ENCODE measurements around the gene RFX2. TPM values are rescaled to one million over a fixed set of nuclear protein-coding genes. Genes with fewer than 3 reads are reported as not detected.

Gene RFX2
- total RNA-seq, 1 donor from 2014 or later, result 6.2 TPM

DNA sequence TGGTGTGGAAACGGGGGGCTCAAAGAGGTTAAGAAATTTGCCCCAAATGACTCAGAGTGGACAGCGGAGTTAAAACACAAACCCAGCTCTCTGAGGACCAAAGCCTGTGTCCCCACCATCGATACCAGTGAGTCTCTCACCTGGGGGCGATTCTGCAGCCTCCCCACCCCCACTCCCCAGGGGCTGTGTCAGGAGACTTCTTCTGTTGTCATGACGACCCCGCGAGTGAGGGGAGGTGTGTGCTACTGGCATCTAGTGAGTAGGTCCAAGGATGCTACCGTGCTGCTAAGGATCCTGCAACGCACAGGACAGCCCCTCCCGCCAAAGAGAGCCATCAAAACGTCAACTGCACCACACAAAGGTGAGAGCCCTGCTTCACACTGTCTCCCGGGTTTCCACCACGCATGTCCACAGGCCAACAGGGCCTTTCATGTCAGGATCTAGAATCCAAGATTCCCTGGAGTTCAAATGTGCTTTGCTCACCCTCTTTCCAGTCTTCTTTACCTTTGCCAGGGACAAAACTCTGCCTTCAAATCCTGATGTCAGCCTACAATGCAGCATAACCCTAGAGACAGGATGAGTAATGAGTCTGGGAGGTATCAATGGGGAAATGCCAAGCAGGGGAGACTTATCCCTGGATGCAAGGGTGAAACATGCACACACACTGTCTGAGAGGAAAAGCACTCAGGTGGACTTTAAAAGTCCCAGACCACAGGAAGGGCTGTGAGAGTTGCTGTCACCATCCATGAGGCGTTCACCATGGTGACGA, 136.2 kb downstream of the RFX2 start:
- H3K36me3 Mint-ChIP-seq, result peaks cover 13% of the 10 kb centered on the region
- Histone ChIP-seq H3K4me3 (no peak overlapping the region), H4K20me1 (ENCODE audit: low read depth) (peaks cover 82% of the 10 kb centered on the region), H3K4me2 (no peak overlapping the region), H3K4me1 (peaks cover 5% of the 10 kb centered on the region), H3F3A (ENCODE audit: low read depth) (peaks cover 17% of the 10 kb centered on the region), H3K36me3 (no peaks in the 10 kb centered on the region), H3K9me3 (ENCODE audit: low read depth) (no peaks in the 10 kb centered on the region), H3K9ac (peak overlapping the region; percentile 49), H2AFZ (replicated peaks) (no peak overlapping the region), H3K27ac (no peak overlapping the region), H3K79me2 (ENCODE audit: low read depth) (peaks cover 96% of the 10 kb centered on the region), H3K27me3 (no peaks in the 10 kb centered on the region)
- no peaks in the 10 kb centered on the region for H3K9me3 Mint-ChIP-seq
- peaks cover 3% of the 10 kb centered on the region for H3K27me3 Mint-ChIP-seq (ENCODE audit: insufficient read depth, low read depth)
- H3K4me1 Mint-ChIP-seq, result peaks cover 36% of the 10 kb centered on the region
- TF ChIP-seq EZH2 (IDR thresholded peaks at IDR 0.05) (no peak), EZH2phosphoT487 (IDR thresholded peaks at IDR 0.05) (no peak)
- TF ChIP-seq, protein P1, sequence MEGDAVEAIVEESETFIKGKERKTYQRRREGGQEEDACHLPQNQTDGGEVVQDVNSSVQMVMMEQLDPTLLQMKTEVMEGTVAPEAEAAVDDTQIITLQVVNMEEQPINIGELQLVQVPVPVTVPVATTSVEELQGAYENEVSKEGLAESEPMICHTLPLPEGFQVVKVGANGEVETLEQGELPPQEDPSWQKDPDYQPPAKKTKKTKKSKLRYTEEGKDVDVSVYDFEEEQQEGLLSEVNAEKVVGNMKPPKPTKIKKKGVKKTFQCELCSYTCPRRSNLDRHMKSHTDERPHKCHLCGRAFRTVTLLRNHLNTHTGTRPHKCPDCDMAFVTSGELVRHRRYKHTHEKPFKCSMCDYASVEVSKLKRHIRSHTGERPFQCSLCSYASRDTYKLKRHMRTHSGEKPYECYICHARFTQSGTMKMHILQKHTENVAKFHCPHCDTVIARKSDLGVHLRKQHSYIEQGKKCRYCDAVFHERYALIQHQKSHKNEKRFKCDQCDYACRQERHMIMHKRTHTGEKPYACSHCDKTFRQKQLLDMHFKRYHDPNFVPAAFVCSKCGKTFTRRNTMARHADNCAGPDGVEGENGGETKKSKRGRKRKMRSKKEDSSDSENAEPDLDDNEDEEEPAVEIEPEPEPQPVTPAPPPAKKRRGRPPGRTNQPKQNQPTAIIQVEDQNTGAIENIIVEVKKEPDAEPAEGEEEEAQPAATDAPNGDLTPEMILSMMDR (IDR thresholded peaks at IDR 0.05), result no peak
- DNase-seq (ENCODE audit: low spot score), result no peak
- peak overlapping the region; percentile 57 for H3K4me3 Mint-ChIP-seq
- H3K27ac Mint-ChIP-seq, result peak overlapping the region; percentile 50

DNA sequence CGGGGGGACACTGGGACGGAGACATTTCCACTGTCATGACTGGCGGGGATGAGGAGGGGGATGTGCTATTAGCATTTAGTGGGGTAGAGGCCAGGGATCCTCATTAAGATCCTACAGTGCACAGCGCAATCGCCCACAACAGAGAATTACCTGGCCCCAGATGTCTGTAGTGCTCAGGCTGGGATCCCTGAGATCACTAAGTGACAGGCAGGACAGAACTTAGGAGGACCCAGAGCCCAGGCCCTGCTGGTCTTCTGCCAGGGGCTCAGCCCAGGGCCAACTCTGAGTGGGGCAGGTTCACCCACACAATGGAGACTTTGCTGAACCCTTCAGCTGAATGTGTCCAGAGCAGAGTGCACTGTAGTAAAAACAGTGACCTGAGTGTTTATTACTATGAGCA, 136.9 kb downstream of the RFX2 start:
- no peak for DNase-seq (ENCODE audit: low spot score)
- Histone ChIP-seq H3K36me3 (no peaks in the 10 kb centered on the region), H3K9me3 (ENCODE audit: low read depth) (no peaks in the 10 kb centered on the region), H3K9ac (no peak overlapping the region), H3K79me2 (ENCODE audit: low read depth) (peaks cover 95% of the 10 kb centered on the region), H3K4me2 (no peak overlapping the region), H2AFZ (replicated peaks) (no peak overlapping the region), H3K4me1 (peaks cover 11% of the 10 kb centered on the region), H3K4me3 (no peak overlapping the region), H3K27me3 (no peaks in the 10 kb centered on the region), H3F3A (ENCODE audit: low read depth) (peaks cover 20% of the 10 kb centered on the region), H4K20me1 (ENCODE audit: low read depth) (peaks cover 88% of the 10 kb centered on the region), H3K27ac (no peak overlapping the region)
- no peaks in the 10 kb centered on the region for H3K9me3 Mint-ChIP-seq
- TF ChIP-seq, protein P1 (IDR thresholded peaks at IDR 0.05), result no peak
- TF ChIP-seq EZH2phosphoT487 (IDR thresholded peaks at IDR 0.05), result no peak
- no peak for TF ChIP-seq EZH2 (IDR thresholded peaks at IDR 0.05)
- H3K27ac Mint-ChIP-seq, result no peak overlapping the region
- no peak overlapping the region for H3K4me3 Mint-ChIP-seq
- H3K36me3 Mint-ChIP-seq, result peaks cover 13% of the 10 kb centered on the region
- peaks cover 38% of the 10 kb centered on the region for H3K4me1 Mint-ChIP-seq
- H3K27me3 Mint-ChIP-seq (ENCODE audit: insufficient read depth, low read depth), result peaks cover 6% of the 10 kb centered on the region

DNA sequence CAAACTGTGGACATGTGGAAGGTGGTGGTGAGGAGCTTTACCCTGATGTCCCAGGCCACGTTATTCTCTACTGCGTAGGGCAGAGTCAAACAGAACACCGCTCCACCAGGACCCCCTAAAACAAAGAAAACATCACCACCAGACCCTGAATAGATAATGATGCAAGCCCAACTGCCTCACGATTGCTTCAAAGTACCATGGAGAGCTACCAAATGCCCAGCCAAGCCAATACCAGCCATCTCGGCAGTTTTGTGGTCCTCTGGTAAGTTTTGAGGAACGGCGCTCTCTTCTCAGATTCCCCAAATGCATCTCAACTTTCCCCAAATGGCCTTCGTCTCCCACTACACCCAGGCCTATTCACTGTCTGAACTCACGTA, 138.0 kb downstream of the RFX2 start:
- Mint-ChIP-seq H3K9me3 (no peaks in the 10 kb centered on the region), H3K36me3 (peaks cover 13% of the 10 kb centered on the region), H3K27me3 (ENCODE audit: insufficient read depth, low read depth) (peaks cover 6% of the 10 kb centered on the region), H3K4me3 (no peak overlapping the region), H3K27ac (no peak overlapping the region), H3K4me1 (peaks cover 49% of the 10 kb centered on the region)
- H3K27me3 ChIP-seq, result no peaks in the 10 kb centered on the region
- H3K79me2 ChIP-seq (ENCODE audit: low read depth), result peaks cover 99% of the 10 kb centered on the region
- no peak overlapping the region for H2AFZ ChIP-seq (replicated peaks)
- H3K9me3 ChIP-seq (ENCODE audit: low read depth), result no peaks in the 10 kb centered on the region
- H3K9ac ChIP-seq, result no peak overlapping the region
- H3K27ac ChIP-seq, result no peak overlapping the region
- no peak overlapping the region for H3K4me3 ChIP-seq
- peaks cover 99% of the 10 kb centered on the region for H4K20me1 ChIP-seq (ENCODE audit: low read depth)
- no peak for DNase-seq (ENCODE audit: low spot score)
- H3K36me3 ChIP-seq, result no peaks in the 10 kb centered on the region
- TF ChIP-seq, protein P1 (IDR thresholded peaks at IDR 0.05), result no peak
- TF ChIP-seq EZH2 (IDR thresholded peaks at IDR 0.05), result no peak
- no peak for TF ChIP-seq EZH2phosphoT487 (IDR thresholded peaks at IDR 0.05)
- peaks cover 19% of the 10 kb centered on the region for H3K4me1 ChIP-seq
- peaks cover 24% of the 10 kb centered on the region for H3F3A ChIP-seq (ENCODE audit: low read depth)
- no peak overlapping the region for H3K4me2 ChIP-seq
